Prostate gland (tissue), 2 donors: ENCODE data around the gene GSTO1. TPM values are rescaled to one million over a fixed set of nuclear protein-coding genes. Genes with fewer than 3 reads are reported as not detected.
A peak's percentile ranks its signal among the peaks of the same experiment; 100 is the strongest.

ENCODE experiments used
- DNase-seq: peaks from one replicate; pipeline ENCODE4 v3.0.0-alpha.2; 2019; ENCODE audit warnings: low spot score
- H3K27ac ChIP-seq, 2 donors: fragments of 200-600 bp; sonication (generic); 2 replicates each; pipeline ENCODE4 v1.5.1; 2017 to 2019
- H3K27me3 ChIP-seq: fragments of 200-600 bp; sonication (generic); replicated peaks from 2 replicates; pipeline ENCODE4 v1.5.1; 2019; ENCODE audit not compliant: insufficient read depth
- H3K36me3 ChIP-seq, 2 donors: fragments of 200-600 bp; sonication (generic); 1 replicate in 1 of 2; 2 replicates in 1 of 2; pipeline versions ENCODE4 v1.5.1 to v1.8.1; 2017 to 2019
- H3K4me1 ChIP-seq: fragments of 200-600 bp; sonication (generic); replicated peaks from 2 replicates; pipeline ENCODE4 v1.5.1; 2019
- H3K4me3 ChIP-seq, 2 donors: fragments of 200-600 bp; sonication (generic); 2 replicates each; pipeline ENCODE4 v1.5.1; 2017 to 2019
- H3K9me3 ChIP-seq: fragments of 200-600 bp; sonication (generic); 2 replicates; pipeline ENCODE4 v1.5.1; 2017
- CTCF ChIP-seq, 4 experiments: fragments of 200-600 bp in 2 of 4; fragments of 450-650 bp in 2 of 4; sonication (generic) in 2 of 4; IDR thresholded peaks; 1 replicate in 3 of 4; 2 replicates in 1 of 4; pipeline ENCODE4 v1.5.1; 2016 to 2019; ENCODE audit warnings: antibody characterized with exemption in 4 of 4, mild to moderate bottlenecking in 2 of 4, moderate library complexity in 2 of 4
- POLR2A ChIP-seq: fragments of 450-650 bp; IDR thresholded peaks from one replicate; pipeline ENCODE4 v1.6.1; 2016; ENCODE audit warnings: antibody characterized with exemption, mild to moderate bottlenecking
- POLR2AphosphoS5 ChIP-seq: sonication (generic); formaldehyde crosslinking; IDR thresholded peaks from one replicate; pipeline ENCODE4 v1.6.1; 2017; ENCODE audit warnings: antibody characterized with exemption
- WGBS: methylation state at CpG from one replicate; pipeline ENCODE4 v1.1.5; 2018; 5-methylcytosine and 5-hydroxymethylcytosine counted together
- intact Hi-C: fragments of 100-400 bp; cut with DNase I; formaldehyde crosslinking; loops from one replicate; pipeline ENCODE4 v1.14.2; 2022
- total RNA-seq, 2 donors: library from RNA; depleted of rRNA; stranded (reverse); fragments of >200 nt; gene quantifications; one replicate each; pipeline ENCODE4 v1.1.0, GENCODE V29; 2016

Gene GSTO1
- total RNA-seq, 2 donors from 2014 or later, result 46.8 to 91.8 TPM

- Histone ChIP-seq H3K36me3 (no peaks in the 10 kb centered on the region), H3K27ac (peak overlapping the region; percentile 61 to 78), H3K4me1 (peaks cover 13% of the 10 kb centered on the region), H3K9me3 (no peaks in the 10 kb centered on the region), H3K4me3 (no peak overlapping the region), H3K27me3 (no peaks in the 10 kb centered on the region)
- intact Hi-C loops, result no loop called here
- 46% methylated on average over 13 of the region's 13 CpGs for WGBS
- no peak for DNase-seq
- TF ChIP-seq POLR2AphosphoS5 (no peak), POLR2A (no peak), CTCF (IDR thresholded peaks at IDR 0.05) (no peak)
Measured at GRCh38 chr10:104299031-104299904, 44.6 kb downstream of the GSTO1 start.

GRCh38 chr10:104300002-104300735 is 45.5 kb downstream of the GSTO1 start:
- DNase-seq, result no peak
- TF ChIP-seq POLR2A (no peak), POLR2AphosphoS5 (peak; percentile 51), CTCF (IDR thresholded peaks at IDR 0.05) (no peak)
- no peaks in the 10 kb centered on the region for H3K9me3 ChIP-seq

GRCh38 chr10:104300736-104301292 is 46.1 kb downstream of the GSTO1 start:
- Histone ChIP-seq H3K4me3 (no peak overlapping the region), H3K36me3 (no peaks in the 10 kb centered on the region), H3K9me3 (no peaks in the 10 kb centered on the region), H3K4me1 (peaks cover 13% of the 10 kb centered on the region), H3K27me3 (no peaks in the 10 kb centered on the region), H3K27ac (peak overlapping the region; percentile 61 to 78)
- 17% methylated on average over 7 of the region's 7 CpGs for WGBS
- peak; percentile 88 for TF ChIP-seq POLR2AphosphoS5
- TF ChIP-seq CTCF (IDR thresholded peaks at IDR 0.05), result peak in 3 of 4 experiments; percentile 27 to 59 (median 31)
- TF ChIP-seq POLR2A, result no peak
- DNase-seq, result peak; percentile 80
- intact Hi-C loops, result no loop called here

More at GRCh38 chr10:104300002-104300735, 45.5 kb downstream of the GSTO1 start:
- Histone ChIP-seq H3K4me1 (peaks cover 13% of the 10 kb centered on the region), H3K27ac (peak overlapping the region; percentile 61 to 78), H3K27me3 (no peaks in the 10 kb centered on the region), H3K4me3 (no peak overlapping the region), H3K36me3 (no peaks in the 10 kb centered on the region)
- intact Hi-C loops, result no loop called here
- WGBS, result 59% methylated on average over 12 of the region's 12 CpGs

GRCh38 chr10:104301907-104302690 is 47.4 kb downstream of the GSTO1 start:
- Histone ChIP-seq H3K27me3 (no peaks in the 10 kb centered on the region), H3K36me3 (no peaks in the 10 kb centered on the region), H3K4me3 (no peak overlapping the region), H3K27ac (no peak overlapping the region), H3K4me1 (peaks cover 13% of the 10 kb centered on the region), H3K9me3 (no peaks in the 10 kb centered on the region)
- TF ChIP-seq CTCF (IDR thresholded peaks at IDR 0.05), result no peak
- TF ChIP-seq POLR2A, result no peak
- no peak for TF ChIP-seq POLR2AphosphoS5
- WGBS, result 75% methylated on average over 3 of the region's 3 CpGs
- DNase-seq, result no peak
- intact Hi-C loops, result no loop called here
